GM12878 (cell line): ENCODE measurements around the gene TMEM97. TPM values are rescaled to one million over a fixed set of nuclear protein-coding genes. Genes with fewer than 3 reads are reported as not detected.

Source experiments
- ASH2L ChIP-seq: fragments of 300-600, 200-600 bp; sonication (generic); IDR thresholded peaks from 2 replicates; pipeline ENCODE4 v1.6.1; 2017; ENCODE audit warnings: low read depth, mild to moderate bottlenecking, borderline replicate concordance
- BACH1 ChIP-seq: fragments of 450-650 bp; IDR thresholded peaks from 2 replicates; pipeline ENCODE4 v1.6.1; 2017; ENCODE audit warnings: mild to moderate bottlenecking, borderline replicate concordance
- BMI1 ChIP-seq: fragments of 450-650 bp; IDR thresholded peaks from 2 replicates; pipeline ENCODE4 v1.6.1; 2016; ENCODE audit warnings: mild to moderate bottlenecking, moderate library complexity, borderline replicate concordance
- FOXM1 ChIP-seq: IDR thresholded peaks from 2 replicates; pipeline ENCODE4 v1.6.1; 2012; ENCODE audit warnings: low read depth, mild to moderate bottlenecking, inconsistent platforms, low read length, moderate library complexity
- LARP7 ChIP-seq: fragments of 450-650 bp; IDR thresholded peaks from 2 replicates; pipeline ENCODE4 v1.6.1; 2017; ENCODE audit warnings: mild to moderate bottlenecking
- POLR2A ChIP-seq: IDR thresholded peaks from 2 replicates; pipeline ENCODE4 v1.6.1; 2011; ENCODE audit warnings: low read depth, mild to moderate bottlenecking, low read length
- POU2F2 ChIP-seq: IDR thresholded peaks from 3 replicates; pipeline ENCODE4 v1.6.1; 2011; ENCODE audit warnings: low read depth, mild to moderate bottlenecking, low read length, borderline replicate concordance
- polyA plus RNA-seq, 11 experiments: library from polyadenylated mRNA; depleted of rRNA in 4 of 11; unstranded in 6 of 11; stranded (reverse) in 5 of 11; fragments of >200 nt; fragmentation: Nextera tagmentation in 4 of 11; fragmentation: Illumina TruSeq in 1 of 11; extraction: Ambion mirVana in 4 of 11; extraction: Trizol in 1 of 11; gene quantifications; 1 replicate in 1 of 11; 2 replicates in 10 of 11; pipeline versions ENCODE4 v1.2.1 to v1.2.3, GENCODE V29; 2011 to 2016; ENCODE audit warnings: inconsistent platforms in 2 of 11, missing spikeins in 2 of 11, low read depth in 1 of 11
- total RNA-seq, 4 experiments: library from RNA; depleted of rRNA in 3 of 4; stranded (reverse); fragments of >200 nt in 3 of 4; fragmentation: Illumina TruSeq in 1 of 4; extraction: Trizol in 1 of 4; gene quantifications; 2 replicates each; pipeline versions ENCODE4 v1.2.1 to v1.2.3, GENCODE V29; 2013 to 2021
- TF ChIP-seq, protein P1 (sequence below): IDR thresholded peaks from 2 replicates; pipeline ENCODE4 v1.6.1; 2011; ENCODE audit warnings: mild to moderate bottlenecking, low read depth, low read length, moderate library complexity; ENCODE audit not compliant: insufficient replicate concordance
- TF ChIP-seq, protein P2 (sequence below): fragments of 450-650 bp; IDR thresholded peaks from 2 replicates; pipeline ENCODE4 v1.6.1; 2016; ENCODE audit warnings: mild to moderate bottlenecking
- TF ChIP-seq, protein P3 (sequence below): fragments of 450-650 bp; IDR thresholded peaks from 2 replicates; pipeline ENCODE4 v1.6.1; 2017; ENCODE audit warnings: mild to moderate bottlenecking, low read depth, inconsistent platforms; ENCODE audit not compliant: poor library complexity, severe bottlenecking
- TF ChIP-seq, protein P4 (sequence below): fragments of 450-650 bp; IDR thresholded peaks from 2 replicates; pipeline ENCODE4 v1.6.1; 2017; ENCODE audit warnings: borderline replicate concordance
- TF ChIP-seq, protein P5 (sequence below): fragments of 450-650 bp; conservative IDR thresholded peaks from 2 replicates; pipeline ENCODE4 v1.6.1; 2017; ENCODE audit warnings: mild to moderate bottlenecking, moderate library complexity

The TMEM97 gene
- total and polyA plus RNA-seq, 10 of the 15 experiments (the other 5 are each of a cell fraction or from before 2014, with no cell fraction given), result 58.0 to 134 (median 86.0) TPM

DNA sequence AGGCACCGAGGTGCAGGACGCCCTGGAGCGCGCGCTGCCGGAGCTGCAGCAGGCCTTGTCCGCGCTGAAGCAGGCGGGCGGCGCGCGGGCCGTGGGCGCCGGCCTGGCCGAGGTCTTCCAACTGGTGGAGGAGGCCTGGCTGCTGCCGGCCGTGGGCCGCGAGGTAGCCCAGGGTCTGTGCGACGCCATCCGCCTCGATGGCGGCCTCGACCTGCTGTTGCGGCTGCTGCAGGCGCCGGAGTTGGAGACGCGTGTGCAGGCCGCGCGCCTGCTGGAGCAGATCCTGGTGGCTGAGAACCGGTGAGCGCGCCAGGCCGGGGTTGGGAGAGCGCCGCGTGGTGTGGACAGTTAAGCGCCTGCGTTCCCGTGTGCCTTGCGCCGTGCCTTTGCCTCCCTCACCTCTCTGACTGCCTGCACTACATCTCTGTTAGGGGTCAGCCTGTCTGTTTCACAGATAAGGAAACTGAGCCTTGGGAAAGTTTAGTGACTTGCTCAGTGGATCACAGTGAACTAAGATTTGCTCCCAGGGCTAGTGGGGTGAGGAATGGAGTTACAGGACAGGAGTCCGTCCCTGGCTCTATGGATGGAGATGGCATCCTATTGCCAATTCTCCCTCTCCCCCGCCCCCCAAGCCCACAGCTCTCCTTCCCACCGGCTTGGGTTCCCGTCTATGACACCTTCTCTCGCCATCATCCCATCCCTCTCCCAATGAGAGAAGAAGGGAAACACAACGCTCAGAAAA lies 53.4 kb downstream of the TMEM97 start (continued):
- TF ChIP-seq, protein P1, sequence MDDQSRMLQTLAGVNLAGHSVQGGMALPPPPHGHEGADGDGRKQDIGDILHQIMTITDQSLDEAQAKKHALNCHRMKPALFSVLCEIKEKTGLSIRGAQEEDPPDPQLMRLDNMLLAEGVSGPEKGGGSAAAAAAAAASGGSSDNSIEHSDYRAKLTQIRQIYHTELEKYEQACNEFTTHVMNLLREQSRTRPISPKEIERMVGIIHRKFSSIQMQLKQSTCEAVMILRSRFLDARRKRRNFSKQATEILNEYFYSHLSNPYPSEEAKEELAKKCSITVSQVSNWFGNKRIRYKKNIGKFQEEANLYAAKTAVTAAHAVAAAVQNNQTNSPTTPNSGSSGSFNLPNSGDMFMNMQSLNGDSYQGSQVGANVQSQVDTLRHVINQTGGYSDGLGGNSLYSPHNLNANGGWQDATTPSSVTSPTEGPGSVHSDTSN, result no peak
- TF ChIP-seq BACH1, result no peak; the same call in 1 of the 2 replicates
- no peak for TF ChIP-seq BMI1
- TF ChIP-seq ASH2L, result 0 out of 2 replicates have a peak, but pooled peaks have one; percentile 36
- TF ChIP-seq LARP7, result peak; percentile 51; the same call in 1 of the 2 replicates
- TF ChIP-seq POU2F2, result no peak
- TF ChIP-seq, protein P2, sequence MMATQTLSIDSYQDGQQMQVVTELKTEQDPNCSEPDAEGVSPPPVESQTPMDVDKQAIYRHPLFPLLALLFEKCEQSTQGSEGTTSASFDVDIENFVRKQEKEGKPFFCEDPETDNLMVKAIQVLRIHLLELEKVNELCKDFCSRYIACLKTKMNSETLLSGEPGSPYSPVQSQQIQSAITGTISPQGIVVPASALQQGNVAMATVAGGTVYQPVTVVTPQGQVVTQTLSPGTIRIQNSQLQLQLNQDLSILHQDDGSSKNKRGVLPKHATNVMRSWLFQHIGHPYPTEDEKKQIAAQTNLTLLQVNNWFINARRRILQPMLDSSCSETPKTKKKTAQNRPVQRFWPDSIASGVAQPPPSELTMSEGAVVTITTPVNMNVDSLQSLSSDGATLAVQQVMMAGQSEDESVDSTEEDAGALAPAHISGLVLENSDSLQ, result no peak
- TF ChIP-seq, protein P3, sequence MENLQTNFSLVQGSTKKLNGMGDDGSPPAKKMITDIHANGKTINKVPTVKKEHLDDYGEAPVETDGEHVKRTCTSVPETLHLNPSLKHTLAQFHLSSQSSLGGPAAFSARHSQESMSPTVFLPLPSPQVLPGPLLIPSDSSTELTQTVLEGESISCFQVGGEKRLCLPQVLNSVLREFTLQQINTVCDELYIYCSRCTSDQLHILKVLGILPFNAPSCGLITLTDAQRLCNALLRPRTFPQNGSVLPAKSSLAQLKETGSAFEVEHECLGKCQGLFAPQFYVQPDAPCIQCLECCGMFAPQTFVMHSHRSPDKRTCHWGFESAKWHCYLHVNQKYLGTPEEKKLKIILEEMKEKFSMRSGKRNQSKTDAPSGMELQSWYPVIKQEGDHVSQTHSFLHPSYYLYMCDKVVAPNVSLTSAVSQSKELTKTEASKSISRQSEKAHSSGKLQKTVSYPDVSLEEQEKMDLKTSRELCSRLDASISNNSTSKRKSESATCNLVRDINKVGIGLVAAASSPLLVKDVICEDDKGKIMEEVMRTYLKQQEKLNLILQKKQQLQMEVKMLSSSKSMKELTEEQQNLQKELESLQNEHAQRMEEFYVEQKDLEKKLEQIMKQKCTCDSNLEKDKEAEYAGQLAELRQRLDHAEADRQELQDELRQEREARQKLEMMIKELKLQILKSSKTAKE, result no peak
- TF ChIP-seq, protein P4, sequence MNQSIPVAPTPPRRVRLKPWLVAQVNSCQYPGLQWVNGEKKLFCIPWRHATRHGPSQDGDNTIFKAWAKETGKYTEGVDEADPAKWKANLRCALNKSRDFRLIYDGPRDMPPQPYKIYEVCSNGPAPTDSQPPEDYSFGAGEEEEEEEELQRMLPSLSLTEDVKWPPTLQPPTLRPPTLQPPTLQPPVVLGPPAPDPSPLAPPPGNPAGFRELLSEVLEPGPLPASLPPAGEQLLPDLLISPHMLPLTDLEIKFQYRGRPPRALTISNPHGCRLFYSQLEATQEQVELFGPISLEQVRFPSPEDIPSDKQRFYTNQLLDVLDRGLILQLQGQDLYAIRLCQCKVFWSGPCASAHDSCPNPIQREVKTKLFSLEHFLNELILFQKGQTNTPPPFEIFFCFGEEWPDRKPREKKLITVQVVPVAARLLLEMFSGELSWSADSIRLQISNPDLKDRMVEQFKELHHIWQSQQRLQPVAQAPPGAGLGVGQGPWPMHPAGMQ, result no peak
- peak; percentile 25; the same call in 1 of the 2 replicates for TF ChIP-seq POLR2A
- TF ChIP-seq FOXM1, result no peak
- TF ChIP-seq, protein P5, sequence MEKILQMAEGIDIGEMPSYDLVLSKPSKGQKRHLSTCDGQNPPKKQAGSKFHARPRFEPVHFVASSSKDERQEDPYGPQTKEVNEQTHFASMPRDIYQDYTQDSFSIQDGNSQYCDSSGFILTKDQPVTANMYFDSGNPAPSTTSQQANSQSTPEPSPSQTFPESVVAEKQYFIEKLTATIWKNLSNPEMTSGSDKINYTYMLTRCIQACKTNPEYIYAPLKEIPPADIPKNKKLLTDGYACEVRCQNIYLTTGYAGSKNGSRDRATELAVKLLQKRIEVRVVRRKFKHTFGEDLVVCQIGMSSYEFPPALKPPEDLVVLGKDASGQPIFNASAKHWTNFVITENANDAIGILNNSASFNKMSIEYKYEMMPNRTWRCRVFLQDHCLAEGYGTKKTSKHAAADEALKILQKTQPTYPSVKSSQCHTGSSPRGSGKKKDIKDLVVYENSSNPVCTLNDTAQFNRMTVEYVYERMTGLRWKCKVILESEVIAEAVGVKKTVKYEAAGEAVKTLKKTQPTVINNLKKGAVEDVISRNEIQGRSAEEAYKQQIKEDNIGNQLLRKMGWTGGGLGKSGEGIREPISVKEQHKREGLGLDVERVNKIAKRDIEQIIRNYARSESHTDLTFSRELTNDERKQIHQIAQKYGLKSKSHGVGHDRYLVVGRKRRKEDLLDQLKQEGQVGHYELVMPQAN, result 0 out of 2 replicates have a peak, but pooled peaks have one; percentile 28
